Nephron progenitor cell (in vitro differentiated cells): ENCODE measurements around the gene C3orf38.

Experiments
- DNase-seq: peaks from one replicate; pipeline ENCODE4 v3.0.0; 2021
- H3K27ac Mint-ChIP-seq: 2 replicates; pipeline ENCODE4 v1.8.0; 2021; ENCODE audit warnings: mild to moderate bottlenecking, moderate library complexity, mixed read lengths
- H3K27me3 Mint-ChIP-seq: 2 replicates; pipeline ENCODE4 v1.8.0; 2021; ENCODE audit warnings: mild to moderate bottlenecking, low read depth, mixed read lengths; ENCODE audit not compliant: poor library complexity
- H3K36me3 Mint-ChIP-seq: 2 replicates; pipeline ENCODE4 v1.8.0; 2021; ENCODE audit warnings: low read depth, mixed read lengths
- H3K4me1 Mint-ChIP-seq: 2 replicates; pipeline ENCODE4 v1.8.0; 2021; ENCODE audit warnings: mixed read lengths
- H3K4me3 Mint-ChIP-seq: 2 replicates; pipeline ENCODE4 v1.8.0; 2021; ENCODE audit warnings: mild to moderate bottlenecking, moderate library complexity, mixed read lengths
- H3K9me3 Mint-ChIP-seq: 2 replicates; pipeline ENCODE4 v1.8.0; 2021; ENCODE audit warnings: mild to moderate bottlenecking, moderate library complexity, mixed read lengths
- TF ChIP-seq, protein P1 (sequence below): fragments of 200-600 bp; sonication (generic); IDR thresholded peaks from 2 replicates; pipeline ENCODE4 v1.5.0; 2021; ENCODE audit warnings: antibody characterized with exemption

The C3orf38 gene

DNA sequence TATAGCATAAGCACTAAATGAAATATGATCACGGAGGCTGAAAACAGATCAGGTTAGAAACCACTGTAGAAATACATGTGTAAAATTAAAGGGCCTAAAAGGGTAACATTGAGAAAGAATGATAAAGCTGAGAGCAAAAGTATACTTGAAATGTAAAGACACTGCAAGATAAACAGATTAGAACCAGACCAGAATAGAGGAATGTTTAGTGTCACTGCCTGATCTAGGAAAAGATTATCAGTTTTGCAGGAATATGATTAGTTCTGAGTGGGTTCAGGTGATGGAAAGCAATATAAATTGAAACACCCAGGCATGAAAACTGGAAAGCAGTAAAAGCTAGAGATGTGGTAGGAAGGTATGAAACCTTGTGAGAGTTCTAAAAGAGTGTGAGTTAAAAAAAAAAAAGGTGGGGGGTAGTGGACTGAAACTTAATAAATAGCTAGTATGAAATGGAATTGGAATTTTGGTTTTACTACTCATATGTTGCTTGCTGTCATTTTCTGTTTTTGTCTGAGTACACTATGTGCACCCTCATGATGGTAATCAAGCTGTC, 16.0 kb upstream of the C3orf38 start:
- Mint-ChIP-seq H3K4me1 (no peaks in the 10 kb centered on the region), H3K36me3 (peaks cover 34% of the 10 kb centered on the region), H3K27ac (peak overlapping the region; percentile 61), H3K4me3 (no peak overlapping the region), H3K9me3 (no peaks in the 10 kb centered on the region), H3K27me3 (no peaks in the 10 kb centered on the region)
- DNase-seq = no peak
- TF ChIP-seq, protein P1, sequence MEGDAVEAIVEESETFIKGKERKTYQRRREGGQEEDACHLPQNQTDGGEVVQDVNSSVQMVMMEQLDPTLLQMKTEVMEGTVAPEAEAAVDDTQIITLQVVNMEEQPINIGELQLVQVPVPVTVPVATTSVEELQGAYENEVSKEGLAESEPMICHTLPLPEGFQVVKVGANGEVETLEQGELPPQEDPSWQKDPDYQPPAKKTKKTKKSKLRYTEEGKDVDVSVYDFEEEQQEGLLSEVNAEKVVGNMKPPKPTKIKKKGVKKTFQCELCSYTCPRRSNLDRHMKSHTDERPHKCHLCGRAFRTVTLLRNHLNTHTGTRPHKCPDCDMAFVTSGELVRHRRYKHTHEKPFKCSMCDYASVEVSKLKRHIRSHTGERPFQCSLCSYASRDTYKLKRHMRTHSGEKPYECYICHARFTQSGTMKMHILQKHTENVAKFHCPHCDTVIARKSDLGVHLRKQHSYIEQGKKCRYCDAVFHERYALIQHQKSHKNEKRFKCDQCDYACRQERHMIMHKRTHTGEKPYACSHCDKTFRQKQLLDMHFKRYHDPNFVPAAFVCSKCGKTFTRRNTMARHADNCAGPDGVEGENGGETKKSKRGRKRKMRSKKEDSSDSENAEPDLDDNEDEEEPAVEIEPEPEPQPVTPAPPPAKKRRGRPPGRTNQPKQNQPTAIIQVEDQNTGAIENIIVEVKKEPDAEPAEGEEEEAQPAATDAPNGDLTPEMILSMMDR = no peak

DNA sequence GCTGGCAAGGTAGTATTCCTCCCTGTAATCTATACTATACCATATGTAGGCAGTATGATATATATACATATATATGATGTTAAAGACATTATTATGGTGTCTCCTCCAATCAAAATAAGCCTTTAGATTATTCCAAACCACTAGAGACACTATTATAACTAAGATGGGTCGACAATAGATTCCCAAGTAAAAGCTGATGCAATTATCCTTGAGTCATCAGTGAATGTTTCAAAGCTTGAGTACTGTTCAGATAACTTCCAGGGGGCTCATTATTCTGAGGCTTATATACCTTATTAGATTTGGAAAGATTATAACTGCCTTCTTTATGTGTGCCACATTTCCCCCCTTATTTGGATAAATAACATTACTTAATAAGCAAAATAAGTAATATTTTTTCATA, 11.9 kb upstream of the C3orf38 start:
- Mint-ChIP-seq H3K27ac (no peak overlapping the region), H3K36me3 (peaks cover 50% of the 10 kb centered on the region), H3K27me3 (no peaks in the 10 kb centered on the region), H3K4me3 (no peak overlapping the region), H3K9me3 (no peaks in the 10 kb centered on the region), H3K4me1 (peaks cover 5% of the 10 kb centered on the region)
- TF ChIP-seq, protein P1 = no peak
- DNase-seq = no peak

GRCh38 chr3:88141458-88142083, 8.2 kb upstream of the C3orf38 start:
- H3K9me3 Mint-ChIP-seq = no peaks in the 10 kb centered on the region
- DNase-seq = no peak
- no peak overlapping the region for H3K4me3 Mint-ChIP-seq
- TF ChIP-seq, protein P1 = no peak
- peaks cover 43% of the 10 kb centered on the region for H3K36me3 Mint-ChIP-seq
- no peaks in the 10 kb centered on the region for H3K27me3 Mint-ChIP-seq
- H3K27ac Mint-ChIP-seq = no peak overlapping the region
- peaks cover 6% of the 10 kb centered on the region for H3K4me1 Mint-ChIP-seq

GRCh38 chr3:88142094-88142624, 7.6 kb upstream of the C3orf38 start:
- TF ChIP-seq, protein P1 = no peak
- peak overlapping the region; percentile 50 for H3K27ac Mint-ChIP-seq
- H3K9me3 Mint-ChIP-seq = no peaks in the 10 kb centered on the region
- H3K4me3 Mint-ChIP-seq = no peak overlapping the region
- H3K4me1 Mint-ChIP-seq = peaks cover 12% of the 10 kb centered on the region
- DNase-seq = no peak
- H3K27me3 Mint-ChIP-seq = no peaks in the 10 kb centered on the region
- H3K36me3 Mint-ChIP-seq = peaks cover 38% of the 10 kb centered on the region

- DNase-seq = no peak
- peaks cover 38% of the 10 kb centered on the region for H3K4me1 Mint-ChIP-seq
- H3K36me3 Mint-ChIP-seq = peaks cover 7% of the 10 kb centered on the region
- TF ChIP-seq, protein P1 = no peak
- H3K27ac Mint-ChIP-seq = no peak overlapping the region
- H3K9me3 Mint-ChIP-seq = no peaks in the 10 kb centered on the region
- H3K4me3 Mint-ChIP-seq = peak overlapping the region; percentile 51
- H3K27me3 Mint-ChIP-seq = peaks cover 4% of the 10 kb centered on the region
Observed at GRCh38 chr3:88147261-88147660, 2.5 kb upstream of the C3orf38 start.

DNA sequence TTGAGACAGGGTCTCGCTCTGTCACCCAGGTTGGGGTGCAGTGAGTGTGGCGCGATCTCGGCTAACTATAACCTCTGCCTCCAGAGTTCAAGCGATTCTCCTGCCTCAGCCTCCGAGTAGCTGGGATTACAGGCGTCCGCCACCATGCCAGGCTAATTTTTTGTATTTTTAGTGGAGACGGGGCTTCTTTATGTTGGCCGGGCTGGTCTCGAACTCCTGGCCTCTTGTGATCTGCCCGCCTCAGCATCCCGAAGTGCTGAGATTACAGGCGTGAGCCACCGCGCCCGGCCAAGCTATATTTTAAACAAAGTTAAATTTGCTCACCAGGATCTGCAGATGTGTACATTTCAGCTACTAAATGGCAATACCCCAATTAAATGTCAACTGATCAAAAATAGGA, 1.1 kb upstream of the C3orf38 start:
- Mint-ChIP-seq H3K4me3 (peak overlapping the region; percentile 97), H3K9me3 (no peaks in the 10 kb centered on the region), H3K27ac (peak overlapping the region; percentile 98), H3K27me3 (peaks cover 4% of the 10 kb centered on the region), H3K36me3 (peaks cover 16% of the 10 kb centered on the region), H3K4me1 (peaks cover 41% of the 10 kb centered on the region)
- TF ChIP-seq, protein P1 = no peak
- no peak for DNase-seq
